Stimulated activated CD4-positive, alpha-beta T cell treated with anti-CD3 and anti-CD28 coated beads, Interleukin-4, amount 100 ng/mL, for 48 hours (primary cell): ENCODE data around the gene GRK5.

Experiments
- DNase-seq, 2 donors: peaks; one replicate each; pipeline ENCODE4 v3.0.0-alpha.2; 2020; ENCODE audit warnings: low read depth in 2 of 2

Gene GRK5

DNA sequence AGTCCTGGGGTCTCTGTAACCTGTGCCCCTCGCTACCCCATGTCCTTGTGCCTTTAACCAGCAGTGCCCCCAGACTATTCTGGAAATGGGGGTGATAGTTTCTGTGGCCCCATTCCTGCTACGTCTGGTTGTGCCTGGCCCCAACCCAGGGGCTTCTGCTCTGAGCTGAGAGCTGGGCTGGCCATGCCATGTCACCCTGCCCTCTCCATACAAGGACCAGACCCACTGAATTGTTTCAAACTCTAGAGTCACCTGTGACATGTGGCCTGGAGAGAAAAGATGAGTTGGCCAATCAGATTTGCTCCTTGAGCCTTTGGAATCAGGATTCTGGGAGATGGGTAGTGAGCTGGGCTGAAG lies 108.6 kb downstream of the GRK5 start:
- no peak for DNase-seq

DNA sequence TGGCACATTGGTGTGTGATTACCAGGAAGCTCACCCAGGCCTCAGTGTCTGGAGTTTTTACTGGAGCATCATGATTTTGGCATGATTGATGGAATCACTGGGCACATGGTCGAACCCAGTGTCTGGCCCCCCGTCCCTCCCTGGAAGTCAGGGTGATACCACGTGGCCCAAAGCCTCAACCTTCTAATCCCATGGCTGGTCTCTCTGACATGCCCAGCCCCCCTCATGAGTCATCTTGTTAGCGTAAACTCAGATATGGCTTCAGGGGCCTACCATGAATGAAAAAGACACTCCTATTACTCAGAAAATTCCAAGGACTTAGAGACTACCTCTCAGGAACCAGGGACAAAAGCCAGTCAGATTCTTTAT lies 109.3 kb downstream of the GRK5 start:
- no peak for DNase-seq

DNA sequence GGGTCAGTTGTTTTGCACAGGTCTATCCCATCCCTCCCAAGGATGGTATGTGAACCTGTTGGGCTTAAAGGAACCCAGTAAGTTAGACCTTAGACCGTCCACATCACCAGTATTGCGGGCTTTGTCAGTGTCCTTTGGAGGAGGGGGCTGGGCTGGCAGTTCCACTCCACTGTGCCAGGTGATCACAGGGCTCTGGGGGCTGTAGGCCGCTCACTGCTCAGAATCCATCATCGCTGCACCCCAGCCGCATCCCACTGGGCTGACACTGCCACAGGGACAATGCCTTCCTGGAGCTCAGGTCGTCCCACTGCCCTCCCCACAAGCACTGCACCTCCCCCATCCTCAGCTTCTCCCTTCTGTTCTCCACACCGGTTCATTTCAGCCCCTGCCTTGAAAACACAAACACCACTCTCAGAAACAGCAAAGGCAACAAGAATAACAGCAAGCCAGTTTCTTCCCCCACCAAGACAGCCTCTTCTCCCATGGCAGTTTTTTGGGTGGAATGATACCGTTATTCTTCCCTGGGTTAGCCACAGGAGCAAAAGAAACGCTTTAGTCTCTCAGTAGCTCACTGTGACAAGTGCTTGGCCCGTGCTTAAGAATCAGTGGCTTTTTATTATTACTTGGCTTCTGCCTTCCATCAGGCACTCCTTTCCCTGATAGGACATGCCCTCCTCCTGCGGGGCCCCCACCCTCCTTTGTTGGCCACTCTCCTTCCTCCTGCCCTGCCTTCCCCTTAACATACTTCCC lies 111.2 kb downstream of the GRK5 start:
- DNase-seq: no peak

DNA sequence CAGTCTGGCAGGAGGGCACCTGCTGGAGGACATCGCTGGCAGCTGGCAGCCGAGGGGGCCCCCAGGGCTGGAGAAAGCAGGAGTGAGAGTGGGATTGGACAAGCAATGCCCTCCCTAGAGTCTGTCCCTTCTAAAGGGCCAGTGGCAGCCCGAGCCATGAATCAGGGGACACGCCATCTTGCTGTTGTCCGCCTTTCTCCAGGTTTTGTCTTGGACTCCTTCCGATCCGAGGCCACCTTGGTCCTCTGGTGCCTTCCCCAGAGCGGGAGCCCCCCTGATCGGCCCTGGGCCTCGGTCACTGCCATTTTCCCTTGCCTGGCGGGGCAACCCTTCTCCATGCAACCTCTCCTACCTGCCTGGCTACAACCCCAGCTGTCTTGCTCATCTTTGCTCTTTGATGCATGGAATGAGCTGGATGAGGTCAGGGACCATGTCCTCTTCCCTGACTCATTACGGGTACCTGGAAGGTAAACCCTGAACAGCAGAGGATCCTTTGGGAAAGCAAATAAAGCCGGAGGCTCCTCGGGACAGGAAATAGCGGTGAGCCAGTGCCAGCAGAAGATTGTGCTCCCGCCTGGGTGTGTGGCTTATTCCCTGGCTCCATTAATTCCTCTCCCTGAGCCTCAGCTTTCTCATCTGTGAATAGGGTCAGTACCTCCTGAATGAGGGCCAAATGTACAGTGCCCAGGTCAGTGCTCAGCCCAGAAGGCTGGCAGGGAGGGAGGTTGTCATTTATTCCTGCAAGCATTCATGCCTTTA lies 112.0 kb downstream of the GRK5 start:
- DNase-seq: no peak

DNA sequence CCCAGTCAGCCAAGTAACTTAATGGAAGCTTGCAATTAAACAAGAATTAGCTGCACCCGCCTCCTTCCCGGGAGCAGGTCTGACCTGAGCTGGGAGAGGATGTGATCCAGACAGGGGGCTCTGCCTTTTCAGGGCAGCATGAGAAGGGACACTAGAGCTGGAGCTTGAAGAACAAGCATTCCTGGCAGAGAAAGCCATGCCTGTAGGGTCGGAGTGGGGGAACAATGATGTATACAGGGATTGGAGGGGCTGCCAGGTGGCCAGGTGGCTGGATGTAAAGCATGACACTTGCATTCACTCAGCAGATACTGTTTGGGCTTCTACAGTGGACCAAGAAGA lies 112.5 kb downstream of the GRK5 start:
- no peak for DNase-seq

DNA sequence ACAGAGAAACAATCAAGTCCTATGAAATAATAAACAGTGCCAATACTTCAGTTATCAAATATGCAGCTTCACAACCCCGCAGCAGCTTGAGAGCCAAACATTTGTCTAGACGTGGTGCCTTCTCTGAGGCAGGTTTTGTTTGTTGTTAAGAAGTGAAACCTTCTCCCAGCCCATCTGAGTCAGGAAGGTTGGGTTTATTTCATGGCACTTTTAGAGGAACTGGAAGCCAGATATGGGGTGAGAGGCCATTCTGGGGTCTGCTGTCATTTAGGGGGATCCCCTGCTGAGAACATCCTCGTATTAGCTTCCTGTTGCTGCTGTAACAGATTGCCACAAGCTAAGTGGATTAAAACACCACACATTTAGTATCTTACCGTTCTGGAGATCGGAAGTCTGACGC lies 113.6 kb downstream of the GRK5 start:
- no peak for DNase-seq

- no peak for DNase-seq
Observed at GRCh38 chr10:119323085-119324016, 116.0 kb downstream of the GRK5 start.

DNA sequence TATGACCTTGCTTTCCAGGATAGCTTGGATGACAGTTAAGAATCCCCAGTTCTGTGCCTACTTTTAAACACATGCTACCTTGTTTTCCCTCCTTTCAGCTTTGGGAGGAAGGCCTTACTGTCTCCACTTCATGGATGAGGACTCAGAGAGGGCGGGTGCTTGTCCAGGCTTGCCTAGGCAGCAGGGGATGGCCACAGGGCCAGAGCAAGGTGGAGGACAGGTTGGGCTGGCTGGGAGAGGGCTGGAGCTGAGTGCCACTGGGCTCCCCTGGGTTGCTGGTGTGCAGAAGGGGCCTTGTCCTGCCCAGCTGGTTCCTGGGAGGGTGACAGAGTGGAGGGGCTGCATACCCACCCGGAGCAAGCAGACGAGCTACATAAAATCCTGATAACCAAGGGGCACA lies 117.8 kb downstream of the GRK5 start:
- DNase-seq: no peak

DNA sequence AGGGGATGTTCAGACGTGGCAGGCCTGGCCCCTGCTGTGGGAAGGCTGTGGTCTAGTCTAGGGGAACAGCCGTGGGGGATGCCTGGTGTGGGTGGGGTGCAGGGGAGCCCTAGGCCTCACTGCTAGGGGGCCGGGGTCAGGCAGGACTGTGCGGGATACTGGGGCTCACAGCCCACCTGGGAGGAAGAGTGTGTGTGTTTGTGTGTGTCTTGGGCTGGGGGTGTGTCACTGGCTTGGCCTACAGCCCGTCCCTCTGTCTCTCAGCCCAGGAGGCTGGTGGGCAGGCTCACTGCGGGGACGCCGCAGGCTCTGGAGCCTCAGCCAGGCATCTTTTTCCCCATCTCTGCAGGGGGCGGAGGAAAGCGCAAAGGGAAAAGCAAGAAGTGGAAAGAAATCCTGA lies 118.8 kb downstream of the GRK5 start:
- DNase-seq: no peak

DNA sequence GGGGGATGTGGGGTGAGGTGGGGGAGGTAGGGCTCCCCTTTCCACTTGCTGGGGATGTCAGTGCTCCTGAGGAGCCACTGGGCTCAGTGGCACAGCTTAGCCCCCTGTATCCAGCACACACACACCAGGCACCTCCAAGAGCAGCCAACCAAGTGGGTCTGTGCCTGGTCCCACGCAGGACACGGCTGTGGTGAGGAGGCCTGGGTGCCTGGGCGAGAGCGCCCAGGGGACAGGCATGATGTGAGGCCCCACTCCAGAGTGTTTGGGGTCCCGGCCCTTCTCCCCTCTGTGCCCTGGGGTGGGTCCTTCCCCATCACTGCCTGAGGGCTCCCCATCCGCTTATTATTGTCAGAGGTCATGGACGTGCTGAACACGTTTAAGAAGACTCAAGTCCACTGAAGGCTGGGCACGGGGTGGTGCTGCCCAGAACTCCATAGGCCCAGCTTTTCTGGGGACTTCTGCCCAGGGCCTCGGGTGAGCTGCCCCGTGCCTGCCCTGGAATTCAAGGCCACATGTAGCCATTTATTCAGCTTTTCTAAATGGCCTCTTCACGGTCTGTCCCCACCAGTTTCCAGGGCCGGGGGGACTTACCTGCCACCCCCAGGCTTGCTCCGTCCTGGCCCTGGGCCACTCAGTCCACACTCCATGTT lies 119.8 kb downstream of the GRK5 start:
- DNase-seq: no peak

GRCh38 chr10:119328223-119328622 lies 120.9 kb downstream of the GRK5 start:
- no peak for DNase-seq

- no peak for DNase-seq
Observed at GRCh38 chr10:119330342-119330741, 123.0 kb downstream of the GRK5 start.

DNA sequence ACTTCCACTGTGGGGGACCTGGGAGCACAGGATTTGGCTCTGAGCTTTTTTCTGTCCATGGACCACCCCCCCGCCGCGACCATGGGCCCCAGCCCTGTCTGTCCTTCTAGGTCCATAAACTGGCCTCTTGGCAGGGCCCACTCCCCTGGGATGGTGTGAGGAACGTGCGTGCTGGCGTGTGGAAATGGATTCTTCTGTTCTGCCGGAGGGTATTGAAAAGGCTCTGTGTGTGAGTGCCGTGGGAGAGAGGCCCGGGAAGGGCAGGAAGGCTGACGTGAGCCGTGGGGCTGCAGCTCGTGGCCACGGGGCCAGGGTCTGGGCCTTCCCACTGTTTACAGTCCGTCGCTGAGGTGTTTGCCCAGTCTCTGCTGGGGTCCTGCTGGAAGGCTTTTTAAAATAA lies 123.7 kb downstream of the GRK5 start:
- DNase-seq: no peak

- DNase-seq: peak; percentile 39 to 48
Observed at GRCh38 chr10:119333146-119333792, 125.9 kb downstream of the GRK5 start.

GRCh38 chr10:119335671-119336353 lies 128.4 kb downstream of the GRK5 start:
- DNase-seq: no peak

DNA sequence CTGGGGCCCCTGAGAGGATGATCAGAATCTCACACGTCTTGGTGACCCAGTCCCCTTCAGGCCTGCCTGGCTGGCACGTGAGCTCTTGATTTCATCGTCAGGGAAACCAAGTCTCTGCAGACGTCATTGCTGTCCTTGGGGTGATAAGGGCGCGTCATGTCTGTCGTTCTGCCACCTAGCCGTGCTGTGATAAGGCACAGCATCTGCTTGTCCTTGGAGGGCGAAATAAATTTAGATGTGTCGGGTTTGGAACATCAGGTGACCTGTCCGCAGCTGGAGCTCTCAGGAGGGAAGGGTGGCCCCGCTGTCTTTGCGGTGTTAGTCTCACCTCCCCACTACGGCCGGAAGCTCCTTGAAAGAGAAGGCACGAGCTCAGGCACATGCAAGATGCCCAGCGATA lies 129.2 kb downstream of the GRK5 start:
- no peak for DNase-seq

DNA sequence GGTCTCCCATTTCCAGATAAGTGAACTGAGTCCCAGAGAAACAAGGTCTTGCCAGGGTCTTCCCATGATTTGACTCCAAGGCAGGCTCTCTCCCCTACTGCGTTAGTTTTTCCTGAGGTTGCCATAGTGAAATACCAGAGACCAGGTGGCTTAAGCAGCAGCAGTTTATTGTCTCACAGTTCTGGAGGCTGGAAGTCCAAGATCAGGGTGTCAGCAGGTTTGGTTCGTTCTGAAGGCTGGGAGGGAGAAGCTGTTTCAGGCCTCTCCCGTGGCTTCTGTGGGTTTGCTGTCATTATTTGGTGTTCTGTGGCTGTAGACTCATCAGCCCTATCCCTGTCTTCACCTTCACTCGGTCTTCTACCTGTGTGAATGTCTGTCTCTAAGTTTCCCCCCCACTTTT lies 129.9 kb downstream of the GRK5 start:
- DNase-seq: no peak

GRCh38 chr10:119337796-119338432 lies 130.5 kb downstream of the GRK5 start:
- no peak for DNase-seq

DNA sequence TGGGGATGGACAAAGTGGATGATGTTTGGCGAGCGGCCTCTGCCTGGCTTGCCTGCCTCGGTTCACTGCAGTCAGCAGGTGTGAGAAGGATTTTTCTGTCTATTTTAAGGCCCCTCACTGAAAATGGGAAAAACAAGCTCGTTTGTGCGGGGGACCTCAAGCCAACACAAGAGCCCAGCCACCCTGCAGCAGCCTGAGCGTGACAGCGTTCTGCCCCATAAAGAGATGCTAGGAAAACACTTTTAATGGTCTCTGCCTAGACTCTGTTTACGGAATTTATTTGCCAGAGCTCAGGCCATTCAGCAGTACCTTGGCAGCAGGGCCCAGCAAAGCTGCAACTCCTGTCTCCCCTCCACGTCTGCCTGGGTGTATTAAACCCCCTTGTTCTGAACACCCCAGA lies 131.7 kb downstream of the GRK5 start:
- no peak for DNase-seq

DNA sequence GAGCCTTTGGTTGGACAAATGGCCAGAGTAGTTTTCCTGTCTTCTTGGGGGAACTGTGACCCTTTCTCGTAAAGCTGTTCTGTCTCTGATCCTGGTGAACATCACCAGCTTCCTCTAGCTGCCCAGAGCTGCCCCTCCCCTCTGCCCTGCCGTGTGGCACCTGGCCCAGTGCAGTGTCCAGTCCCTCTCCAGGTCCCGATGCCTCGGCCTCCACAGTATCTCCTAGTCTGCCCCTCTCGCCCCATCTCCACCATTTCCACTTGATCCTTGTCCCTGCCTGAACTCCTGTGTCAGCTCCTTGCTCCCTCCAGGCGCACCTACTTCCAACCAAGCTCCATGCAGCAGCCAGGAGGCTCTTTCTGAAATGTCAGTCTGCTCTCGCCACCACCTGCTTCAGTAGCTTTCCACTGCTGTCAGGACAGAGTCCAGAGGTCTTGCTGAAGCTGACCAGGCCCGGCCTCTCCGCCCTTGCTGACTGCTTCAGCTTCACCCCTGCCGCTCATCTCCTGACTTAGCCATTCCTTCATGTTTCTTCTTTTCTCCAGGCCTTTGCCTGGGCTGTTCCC lies 133.6 kb downstream of the GRK5 start:
- DNase-seq: no peak
